ENCODE results near the gene PIK3C2G. TPM values are rescaled to one million over a fixed set of nuclear protein-coding genes. Genes with fewer than 3 reads are reported as not detected.

The PIK3C2G gene
- total and polyA plus RNA-seq, 2 of the 13 experiments (the other 11 are each of a cell fraction or from before 2014, with no cell fraction given) = not detected

DNA sequence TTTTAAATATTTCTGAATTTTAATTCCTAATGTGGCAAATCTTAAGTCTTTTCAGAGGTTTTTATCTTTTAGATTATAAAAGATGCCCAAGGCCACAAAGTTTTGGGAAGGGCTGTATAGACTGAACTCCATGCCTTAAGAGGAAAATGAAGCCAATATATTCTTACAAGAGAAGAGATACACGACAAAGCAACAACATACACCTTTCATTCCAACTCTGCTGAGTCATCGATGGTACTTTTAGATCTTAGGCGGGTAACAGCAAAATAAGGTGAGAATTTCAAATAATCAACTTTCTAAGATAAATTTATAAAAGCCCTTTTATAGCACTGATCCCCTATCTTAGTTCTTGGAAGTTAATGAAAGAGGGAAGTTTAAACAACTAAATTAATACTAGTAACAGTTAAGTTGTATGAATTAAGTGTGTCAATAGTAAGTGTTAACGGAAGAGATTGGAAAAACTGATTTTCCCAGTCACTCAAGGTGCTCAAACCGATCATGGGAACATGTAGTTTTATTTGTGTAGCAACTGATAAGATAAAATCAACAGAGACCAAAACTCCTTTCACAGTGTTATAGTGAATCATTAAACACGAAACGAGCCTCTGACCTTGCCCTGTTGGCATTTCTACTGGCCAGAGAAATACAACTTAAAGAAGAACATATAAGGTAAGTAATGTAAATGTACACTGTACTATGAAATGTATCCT, 18.8 kb upstream of the PIK3C2G start (continued):
- TF ChIP-seq, protein P1, sequence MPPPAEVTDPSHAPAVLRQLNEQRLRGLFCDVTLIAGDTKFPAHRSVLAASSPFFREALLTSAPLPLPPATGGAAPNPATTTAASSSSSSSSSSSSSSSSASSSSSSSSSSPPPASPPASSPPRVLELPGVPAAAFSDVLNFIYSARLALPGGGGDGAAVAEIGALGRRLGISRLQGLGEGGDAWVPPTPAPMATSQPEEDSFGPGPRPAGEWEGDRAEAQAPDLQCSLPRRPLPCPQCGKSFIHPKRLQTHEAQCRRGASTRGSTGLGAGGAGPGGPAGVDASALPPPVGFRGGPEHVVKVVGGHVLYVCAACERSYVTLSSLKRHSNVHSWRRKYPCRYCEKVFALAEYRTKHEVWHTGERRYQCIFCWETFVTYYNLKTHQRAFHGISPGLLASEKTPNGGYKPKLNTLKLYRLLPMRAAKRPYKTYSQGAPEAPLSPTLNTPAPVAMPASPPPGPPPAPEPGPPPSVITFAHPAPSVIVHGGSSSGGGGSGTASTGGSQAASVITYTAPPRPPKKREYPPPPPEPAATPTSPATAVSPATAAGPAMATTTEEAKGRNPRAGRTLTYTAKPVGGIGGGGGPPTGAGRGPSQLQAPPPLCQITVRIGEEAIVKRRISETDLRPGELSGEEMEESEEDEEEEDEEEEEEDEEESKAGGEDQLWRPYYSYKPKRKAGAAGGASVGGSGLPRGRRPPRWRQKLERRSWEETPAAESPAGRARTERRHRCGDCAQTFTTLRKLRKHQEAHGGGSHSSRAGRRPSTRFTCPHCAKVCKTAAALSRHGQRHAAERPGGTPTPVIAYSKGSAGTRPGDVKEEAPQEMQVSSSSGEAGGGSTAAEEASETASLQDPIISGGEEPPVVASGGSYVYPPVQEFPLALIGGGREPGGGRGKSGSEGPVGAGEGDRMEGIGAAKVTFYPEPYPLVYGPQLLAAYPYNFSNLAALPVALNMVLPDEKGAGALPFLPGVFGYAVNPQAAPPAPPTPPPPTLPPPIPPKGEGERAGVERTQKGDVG (CRISPR knock-in tag; IDR thresholded peaks at IDR 0.05; ENCODE audit: borderline replicate concordance) = no peak
- TF ChIP-seq, protein P2, sequence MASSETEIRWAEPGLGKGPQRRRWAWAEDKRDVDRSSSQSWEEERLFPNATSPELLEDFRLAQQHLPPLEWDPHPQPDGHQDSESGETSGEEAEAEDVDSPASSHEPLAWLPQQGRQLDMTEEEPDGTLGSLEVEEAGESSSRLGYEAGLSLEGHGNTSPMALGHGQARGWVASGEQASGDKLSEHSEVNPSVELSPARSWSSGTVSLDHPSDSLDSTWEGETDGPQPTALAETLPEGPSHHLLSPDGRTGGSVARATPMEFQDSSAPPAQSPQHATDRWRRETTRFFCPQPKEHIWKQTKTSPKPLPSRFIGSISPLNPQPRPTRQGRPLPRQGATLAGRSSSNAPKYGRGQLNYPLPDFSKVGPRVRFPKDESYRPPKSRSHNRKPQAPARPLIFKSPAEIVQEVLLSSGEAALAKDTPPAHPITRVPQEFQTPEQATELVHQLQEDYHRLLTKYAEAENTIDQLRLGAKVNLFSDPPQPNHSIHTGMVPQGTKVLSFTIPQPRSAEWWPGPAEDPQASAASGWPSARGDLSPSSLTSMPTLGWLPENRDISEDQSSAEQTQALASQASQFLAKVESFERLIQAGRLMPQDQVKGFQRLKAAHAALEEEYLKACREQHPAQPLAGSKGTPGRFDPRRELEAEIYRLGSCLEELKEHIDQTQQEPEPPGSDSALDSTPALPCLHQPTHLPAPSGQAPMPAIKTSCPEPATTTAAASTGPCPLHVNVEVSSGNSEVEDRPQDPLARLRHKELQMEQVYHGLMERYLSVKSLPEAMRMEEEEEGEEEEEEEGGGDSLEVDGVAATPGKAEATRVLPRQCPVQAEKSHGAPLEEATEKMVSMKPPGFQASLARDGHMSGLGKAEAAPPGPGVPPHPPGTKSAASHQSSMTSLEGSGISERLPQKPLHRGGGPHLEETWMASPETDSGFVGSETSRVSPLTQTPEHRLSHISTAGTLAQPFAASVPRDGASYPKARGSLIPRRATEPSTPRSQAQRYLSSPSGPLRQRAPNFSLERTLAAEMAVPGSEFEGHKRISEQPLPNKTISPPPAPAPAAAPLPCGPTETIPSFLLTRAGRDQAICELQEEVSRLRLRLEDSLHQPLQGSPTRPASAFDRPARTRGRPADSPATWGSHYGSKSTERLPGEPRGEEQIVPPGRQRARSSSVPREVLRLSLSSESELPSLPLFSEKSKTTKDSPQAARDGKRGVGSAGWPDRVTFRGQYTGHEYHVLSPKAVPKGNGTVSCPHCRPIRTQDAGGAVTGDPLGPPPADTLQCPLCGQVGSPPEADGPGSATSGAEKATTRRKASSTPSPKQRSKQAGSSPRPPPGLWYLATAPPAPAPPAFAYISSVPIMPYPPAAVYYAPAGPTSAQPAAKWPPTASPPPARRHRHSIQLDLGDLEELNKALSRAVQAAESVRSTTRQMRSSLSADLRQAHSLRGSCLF (CRISPR knock-in tag; IDR thresholded peaks at IDR 0.05; ENCODE audit: borderline replicate concordance) = no peak
- TF ChIP-seq, protein P3, sequence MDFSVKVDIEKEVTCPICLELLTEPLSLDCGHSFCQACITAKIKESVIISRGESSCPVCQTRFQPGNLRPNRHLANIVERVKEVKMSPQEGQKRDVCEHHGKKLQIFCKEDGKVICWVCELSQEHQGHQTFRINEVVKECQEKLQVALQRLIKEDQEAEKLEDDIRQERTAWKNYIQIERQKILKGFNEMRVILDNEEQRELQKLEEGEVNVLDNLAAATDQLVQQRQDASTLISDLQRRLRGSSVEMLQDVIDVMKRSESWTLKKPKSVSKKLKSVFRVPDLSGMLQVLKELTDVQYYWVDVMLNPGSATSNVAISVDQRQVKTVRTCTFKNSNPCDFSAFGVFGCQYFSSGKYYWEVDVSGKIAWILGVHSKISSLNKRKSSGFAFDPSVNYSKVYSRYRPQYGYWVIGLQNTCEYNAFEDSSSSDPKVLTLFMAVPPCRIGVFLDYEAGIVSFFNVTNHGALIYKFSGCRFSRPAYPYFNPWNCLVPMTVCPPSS (IDR thresholded peaks at IDR 0.05) = no peak
- TF ChIP-seq HDAC1 (CRISPR knock-in tag; IDR thresholded peaks at IDR 0.05) (no peak), NCOA1 (CRISPR knock-in tag; IDR thresholded peaks at IDR 0.05) (no peak), HIVEP1 (CRISPR knock-in tag; IDR thresholded peaks at IDR 0.05) (no peak), FOXK2 (IDR thresholded peaks at IDR 0.05) (no peak), ZNF672 (CRISPR knock-in tag; IDR thresholded peaks at IDR 0.05) (no peak), ZNF260 (CRISPR knock-in tag; IDR thresholded peaks at IDR 0.05; ENCODE audit: borderline replicate concordance, low read depth) (no peak), AHR (CRISPR knock-in tag; IDR thresholded peaks at IDR 0.05) (no peak), CHCHD3 (CRISPR knock-in tag; IDR thresholded peaks at IDR 0.05) (no peak)
- TF ChIP-seq, protein P4, sequence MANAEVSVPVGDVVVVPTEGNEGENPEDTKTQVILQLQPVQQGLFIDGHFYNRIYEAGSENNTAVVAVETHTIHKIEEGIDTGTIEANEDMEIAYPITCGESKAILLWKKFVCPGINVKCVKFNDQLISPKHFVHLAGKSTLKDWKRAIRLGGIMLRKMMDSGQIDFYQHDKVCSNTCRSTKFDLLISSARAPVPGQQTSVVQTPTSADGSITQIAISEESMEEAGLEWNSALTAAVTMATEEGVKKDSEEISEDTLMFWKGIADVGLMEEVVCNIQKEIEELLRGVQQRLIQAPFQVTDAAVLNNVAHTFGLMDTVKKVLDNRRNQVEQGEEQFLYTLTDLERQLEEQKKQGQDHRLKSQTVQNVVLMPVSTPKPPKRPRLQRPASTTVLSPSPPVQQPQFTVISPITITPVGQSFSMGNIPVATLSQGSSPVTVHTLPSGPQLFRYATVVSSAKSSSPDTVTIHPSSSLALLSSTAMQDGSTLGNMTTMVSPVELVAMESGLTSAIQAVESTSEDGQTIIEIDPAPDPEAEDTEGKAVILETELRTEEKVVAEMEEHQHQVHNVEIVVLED (CRISPR knock-in tag; IDR thresholded peaks at IDR 0.05; ENCODE audit: borderline replicate concordance) = no peak
- TF ChIP-seq, protein P5, sequence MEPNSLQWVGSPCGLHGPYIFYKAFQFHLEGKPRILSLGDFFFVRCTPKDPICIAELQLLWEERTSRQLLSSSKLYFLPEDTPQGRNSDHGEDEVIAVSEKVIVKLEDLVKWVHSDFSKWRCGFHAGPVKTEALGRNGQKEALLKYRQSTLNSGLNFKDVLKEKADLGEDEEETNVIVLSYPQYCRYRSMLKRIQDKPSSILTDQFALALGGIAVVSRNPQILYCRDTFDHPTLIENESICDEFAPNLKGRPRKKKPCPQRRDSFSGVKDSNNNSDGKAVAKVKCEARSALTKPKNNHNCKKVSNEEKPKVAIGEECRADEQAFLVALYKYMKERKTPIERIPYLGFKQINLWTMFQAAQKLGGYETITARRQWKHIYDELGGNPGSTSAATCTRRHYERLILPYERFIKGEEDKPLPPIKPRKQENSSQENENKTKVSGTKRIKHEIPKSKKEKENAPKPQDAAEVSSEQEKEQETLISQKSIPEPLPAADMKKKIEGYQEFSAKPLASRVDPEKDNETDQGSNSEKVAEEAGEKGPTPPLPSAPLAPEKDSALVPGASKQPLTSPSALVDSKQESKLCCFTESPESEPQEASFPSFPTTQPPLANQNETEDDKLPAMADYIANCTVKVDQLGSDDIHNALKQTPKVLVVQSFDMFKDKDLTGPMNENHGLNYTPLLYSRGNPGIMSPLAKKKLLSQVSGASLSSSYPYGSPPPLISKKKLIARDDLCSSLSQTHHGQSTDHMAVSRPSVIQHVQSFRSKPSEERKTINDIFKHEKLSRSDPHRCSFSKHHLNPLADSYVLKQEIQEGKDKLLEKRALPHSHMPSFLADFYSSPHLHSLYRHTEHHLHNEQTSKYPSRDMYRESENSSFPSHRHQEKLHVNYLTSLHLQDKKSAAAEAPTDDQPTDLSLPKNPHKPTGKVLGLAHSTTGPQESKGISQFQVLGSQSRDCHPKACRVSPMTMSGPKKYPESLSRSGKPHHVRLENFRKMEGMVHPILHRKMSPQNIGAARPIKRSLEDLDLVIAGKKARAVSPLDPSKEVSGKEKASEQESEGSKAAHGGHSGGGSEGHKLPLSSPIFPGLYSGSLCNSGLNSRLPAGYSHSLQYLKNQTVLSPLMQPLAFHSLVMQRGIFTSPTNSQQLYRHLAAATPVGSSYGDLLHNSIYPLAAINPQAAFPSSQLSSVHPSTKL (CRISPR knock-in tag; IDR thresholded peaks at IDR 0.05) = peak; percentile 83
